Measurements from ENCODE around the gene P2RX5.
A peak's percentile ranks its signal among the peaks of the same experiment; 100 is the strongest.

The P2RX5 gene

DNA sequence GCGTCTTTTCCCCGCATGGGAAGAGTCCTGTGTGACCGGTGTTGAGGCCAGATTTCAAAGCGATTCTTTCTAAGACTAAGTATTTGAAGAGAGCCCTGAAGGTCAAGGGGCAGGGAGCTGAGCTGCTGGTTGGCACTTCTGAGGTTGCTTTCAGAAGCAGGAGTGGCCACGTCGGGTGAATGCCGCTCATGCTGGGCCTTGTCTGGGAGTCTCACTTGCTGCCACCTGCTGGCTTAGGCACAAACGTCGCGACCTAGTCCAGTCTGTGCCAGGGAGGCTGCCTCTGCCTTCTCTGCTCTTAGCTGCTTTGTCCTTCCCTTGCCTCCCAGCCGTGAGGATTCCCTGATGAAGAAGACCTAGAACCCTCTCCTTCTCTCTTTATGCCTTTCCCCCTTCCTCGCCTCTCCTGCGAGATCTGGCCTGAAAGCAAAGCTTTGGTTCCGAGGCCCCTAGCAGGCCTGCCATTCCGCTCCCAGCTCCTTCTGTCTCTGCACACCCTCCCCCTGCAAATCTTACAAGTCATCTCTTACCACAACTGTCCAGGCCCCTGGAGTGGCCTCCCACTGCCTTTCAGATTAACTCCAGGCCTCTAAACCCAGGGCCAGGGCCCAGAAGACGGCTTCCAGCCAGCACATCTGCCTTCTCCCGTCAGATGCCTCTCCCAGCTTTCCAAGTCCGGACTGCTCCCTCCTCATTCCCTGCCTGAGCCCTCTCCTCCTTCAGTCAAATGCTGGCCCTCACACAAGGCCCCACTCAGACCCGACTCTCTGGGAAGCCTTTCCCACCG lies 48.0 kb downstream of the P2RX5 start:
- H3K36me3 ChIP-seq (ENCODE audit: control insufficient read depth in 2 of 2, insufficient read depth in 1 of 2, low read length in 2 of 2) = peaks cover 6 to 38% of the 10 kb centered on the region in 2 experiments; a peak in 2 of 3 replicates
- H3K4me1 ChIP-seq (ENCODE audit: control insufficient read depth, insufficient read depth, low read length) = no peaks in the 10 kb centered on the region
- H3K27ac ChIP-seq (ENCODE audit: extremely low read depth, low read depth, low read length) = no peak overlapping the region
- no peaks in the 10 kb centered on the region for H3K9me3 ChIP-seq (ENCODE audit: control insufficient read depth, insufficient read depth, low read depth, low read length)
- TF ChIP-seq ZNF341 (tag by site-specific recombination; IDR thresholded peaks at IDR 0.05; ENCODE audit: low read depth) = peak; percentile 63; the same call in 1 of the 2 replicates
- no peak for TF ChIP-seq MZF1 (tag by site-specific recombination; IDR thresholded peaks at IDR 0.05; ENCODE audit: borderline replicate concordance)
- TF ChIP-seq ZNF654 (tag by site-specific recombination; IDR thresholded peaks at IDR 0.05; ENCODE audit: low read depth) = peak; percentile 16; the same call in 1 of the 2 replicates
- TF ChIP-seq, protein P1, sequence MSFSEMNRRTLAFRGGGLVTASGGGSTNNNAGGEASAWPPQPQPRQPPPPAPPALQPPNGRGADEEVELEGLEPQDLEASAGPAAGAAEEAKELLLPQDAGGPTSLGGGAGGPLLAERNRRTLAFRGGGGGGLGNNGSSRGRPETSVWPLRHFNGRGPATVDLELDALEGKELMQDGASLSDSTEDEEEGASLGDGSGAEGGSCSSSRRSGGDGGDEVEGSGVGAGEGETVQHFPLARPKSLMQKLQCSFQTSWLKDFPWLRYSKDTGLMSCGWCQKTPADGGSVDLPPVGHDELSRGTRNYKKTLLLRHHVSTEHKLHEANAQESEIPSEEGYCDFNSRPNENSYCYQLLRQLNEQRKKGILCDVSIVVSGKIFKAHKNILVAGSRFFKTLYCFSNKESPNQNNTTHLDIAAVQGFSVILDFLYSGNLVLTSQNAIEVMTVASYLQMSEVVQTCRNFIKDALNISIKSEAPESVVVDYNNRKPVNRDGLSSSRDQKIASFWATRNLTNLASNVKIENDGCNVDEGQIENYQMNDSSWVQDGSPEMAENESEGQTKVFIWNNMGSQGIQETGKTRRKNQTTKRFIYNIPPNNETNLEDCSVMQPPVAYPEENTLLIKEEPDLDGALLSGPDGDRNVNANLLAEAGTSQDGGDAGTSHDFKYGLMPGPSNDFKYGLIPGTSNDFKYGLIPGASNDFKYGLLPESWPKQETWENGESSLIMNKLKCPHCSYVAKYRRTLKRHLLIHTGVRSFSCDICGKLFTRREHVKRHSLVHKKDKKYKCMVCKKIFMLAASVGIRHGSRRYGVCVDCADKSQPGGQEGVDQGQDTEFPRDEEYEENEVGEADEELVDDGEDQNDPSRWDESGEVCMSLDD (tag by site-specific recombination; IDR thresholded peaks at IDR 0.05) = no peak
- TF ChIP-seq, protein P2, sequence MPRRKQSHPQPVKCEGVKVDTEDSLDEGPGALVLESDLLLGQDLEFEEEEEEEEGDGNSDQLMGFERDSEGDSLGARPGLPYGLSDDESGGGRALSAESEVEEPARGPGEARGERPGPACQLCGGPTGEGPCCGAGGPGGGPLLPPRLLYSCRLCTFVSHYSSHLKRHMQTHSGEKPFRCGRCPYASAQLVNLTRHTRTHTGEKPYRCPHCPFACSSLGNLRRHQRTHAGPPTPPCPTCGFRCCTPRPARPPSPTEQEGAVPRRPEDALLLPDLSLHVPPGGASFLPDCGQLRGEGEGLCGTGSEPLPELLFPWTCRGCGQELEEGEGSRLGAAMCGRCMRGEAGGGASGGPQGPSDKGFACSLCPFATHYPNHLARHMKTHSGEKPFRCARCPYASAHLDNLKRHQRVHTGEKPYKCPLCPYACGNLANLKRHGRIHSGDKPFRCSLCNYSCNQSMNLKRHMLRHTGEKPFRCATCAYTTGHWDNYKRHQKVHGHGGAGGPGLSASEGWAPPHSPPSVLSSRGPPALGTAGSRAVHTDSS (tag by site-specific recombination; IDR thresholded peaks at IDR 0.05) = no peak
- TF ChIP-seq, protein P3, sequence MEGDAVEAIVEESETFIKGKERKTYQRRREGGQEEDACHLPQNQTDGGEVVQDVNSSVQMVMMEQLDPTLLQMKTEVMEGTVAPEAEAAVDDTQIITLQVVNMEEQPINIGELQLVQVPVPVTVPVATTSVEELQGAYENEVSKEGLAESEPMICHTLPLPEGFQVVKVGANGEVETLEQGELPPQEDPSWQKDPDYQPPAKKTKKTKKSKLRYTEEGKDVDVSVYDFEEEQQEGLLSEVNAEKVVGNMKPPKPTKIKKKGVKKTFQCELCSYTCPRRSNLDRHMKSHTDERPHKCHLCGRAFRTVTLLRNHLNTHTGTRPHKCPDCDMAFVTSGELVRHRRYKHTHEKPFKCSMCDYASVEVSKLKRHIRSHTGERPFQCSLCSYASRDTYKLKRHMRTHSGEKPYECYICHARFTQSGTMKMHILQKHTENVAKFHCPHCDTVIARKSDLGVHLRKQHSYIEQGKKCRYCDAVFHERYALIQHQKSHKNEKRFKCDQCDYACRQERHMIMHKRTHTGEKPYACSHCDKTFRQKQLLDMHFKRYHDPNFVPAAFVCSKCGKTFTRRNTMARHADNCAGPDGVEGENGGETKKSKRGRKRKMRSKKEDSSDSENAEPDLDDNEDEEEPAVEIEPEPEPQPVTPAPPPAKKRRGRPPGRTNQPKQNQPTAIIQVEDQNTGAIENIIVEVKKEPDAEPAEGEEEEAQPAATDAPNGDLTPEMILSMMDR (tag by site-specific recombination; IDR thresholded peaks at IDR 0.05) = peak; percentile 78
- H3K4me3 ChIP-seq (ENCODE audit: low read depth, low read length) = no peak overlapping the region
- ChIA-PET POLR2A (interaction anchor here (0.8 to 5.8 kb wide), 2 partner anchors 12 to 20 kb away, joined by 3 to 33 read pairs; partner anchors contain the start of genes CTNS, SHPK and TAX1BP3), CTCF (interaction anchor here (0.7 to 3.2 kb wide), 16 partner anchors 9 to 834 kb away, joined by 3 to 30 read pairs (median 4); partner anchors contain the start of genes CTNS and SHPK)

DNA sequence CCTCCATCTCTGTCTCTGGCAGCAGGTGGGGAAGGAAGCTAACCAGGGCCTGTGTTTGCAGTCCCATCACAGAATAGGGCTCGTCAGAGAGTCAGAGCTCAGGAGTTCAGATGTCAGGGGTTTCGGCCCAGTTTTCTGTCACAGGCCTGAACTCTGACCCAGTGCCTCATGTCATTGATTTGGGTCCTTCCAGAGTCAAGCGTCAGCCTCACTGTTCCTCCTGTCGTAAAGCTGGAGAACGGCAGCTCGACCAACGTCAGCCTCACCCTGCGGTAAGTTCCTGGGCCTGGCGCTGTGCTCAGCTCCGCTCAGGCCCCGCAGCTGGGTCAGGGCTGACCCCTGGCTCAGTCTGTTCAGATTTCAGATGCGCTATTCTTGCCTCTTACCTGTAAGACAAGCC lies 48.7 kb downstream of the P2RX5 start:
- no peaks in the 10 kb centered on the region for H3K9me3 ChIP-seq (ENCODE audit: control insufficient read depth, insufficient read depth, low read depth, low read length)
- H3K27ac ChIP-seq (ENCODE audit: extremely low read depth, low read depth, low read length) = no peak overlapping the region
- H3K4me3 ChIP-seq (ENCODE audit: low read depth, low read length) = no peak overlapping the region
- CTCF ChIA-PET = interaction anchor here (0.6 to 3.2 kb wide), 11 partner anchors 8 to 822 kb away, joined by 3 to 30 read pairs (median 4); partner anchors contain the start of genes CTNS and SHPK
- peaks cover 6 to 41% of the 10 kb centered on the region in 2 experiments; a peak in 2 of 3 replicates for H3K36me3 ChIP-seq (ENCODE audit: control insufficient read depth in 2 of 2, insufficient read depth in 1 of 2, low read length in 2 of 2)
- POLR2A ChIA-PET = interaction anchor here (0.8 to 5.8 kb wide), 2 partner anchors 11 to 21 kb away, joined by 3 to 33 read pairs; partner anchors contain the start of genes CTNS, SHPK and TAX1BP3
- H3K4me1 ChIP-seq (ENCODE audit: control insufficient read depth, insufficient read depth, low read length) = no peaks in the 10 kb centered on the region
- TF ChIP-seq ZNF248 (tag by site-specific recombination; IDR thresholded peaks at IDR 0.05) (no peak), ZNF473 (tag by site-specific recombination; IDR thresholded peaks at IDR 0.05) (no peak), ZNF23 (tag by site-specific recombination; IDR thresholded peaks at IDR 0.05; ENCODE audit: borderline replicate concordance) (no peak), ZFP37 (tag by site-specific recombination; IDR thresholded peaks at IDR 0.05) (no peak), SP7 (tag by site-specific recombination; IDR thresholded peaks at IDR 0.05) (no peak), ZNF585B (tag by site-specific recombination; IDR thresholded peaks at IDR 0.05) (no peak), ZNF660 (tag by site-specific recombination; IDR thresholded peaks at IDR 0.05) (no peak)
- TF ChIP-seq, protein P4, sequence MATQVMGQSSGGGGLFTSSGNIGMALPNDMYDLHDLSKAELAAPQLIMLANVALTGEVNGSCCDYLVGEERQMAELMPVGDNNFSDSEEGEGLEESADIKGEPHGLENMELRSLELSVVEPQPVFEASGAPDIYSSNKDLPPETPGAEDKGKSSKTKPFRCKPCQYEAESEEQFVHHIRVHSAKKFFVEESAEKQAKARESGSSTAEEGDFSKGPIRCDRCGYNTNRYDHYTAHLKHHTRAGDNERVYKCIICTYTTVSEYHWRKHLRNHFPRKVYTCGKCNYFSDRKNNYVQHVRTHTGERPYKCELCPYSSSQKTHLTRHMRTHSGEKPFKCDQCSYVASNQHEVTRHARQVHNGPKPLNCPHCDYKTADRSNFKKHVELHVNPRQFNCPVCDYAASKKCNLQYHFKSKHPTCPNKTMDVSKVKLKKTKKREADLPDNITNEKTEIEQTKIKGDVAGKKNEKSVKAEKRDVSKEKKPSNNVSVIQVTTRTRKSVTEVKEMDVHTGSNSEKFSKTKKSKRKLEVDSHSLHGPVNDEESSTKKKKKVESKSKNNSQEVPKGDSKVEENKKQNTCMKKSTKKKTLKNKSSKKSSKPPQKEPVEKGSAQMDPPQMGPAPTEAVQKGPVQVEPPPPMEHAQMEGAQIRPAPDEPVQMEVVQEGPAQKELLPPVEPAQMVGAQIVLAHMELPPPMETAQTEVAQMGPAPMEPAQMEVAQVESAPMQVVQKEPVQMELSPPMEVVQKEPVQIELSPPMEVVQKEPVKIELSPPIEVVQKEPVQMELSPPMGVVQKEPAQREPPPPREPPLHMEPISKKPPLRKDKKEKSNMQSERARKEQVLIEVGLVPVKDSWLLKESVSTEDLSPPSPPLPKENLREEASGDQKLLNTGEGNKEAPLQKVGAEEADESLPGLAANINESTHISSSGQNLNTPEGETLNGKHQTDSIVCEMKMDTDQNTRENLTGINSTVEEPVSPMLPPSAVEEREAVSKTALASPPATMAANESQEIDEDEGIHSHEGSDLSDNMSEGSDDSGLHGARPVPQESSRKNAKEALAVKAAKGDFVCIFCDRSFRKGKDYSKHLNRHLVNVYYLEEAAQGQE (tag by site-specific recombination; IDR thresholded peaks at IDR 0.05) = no peak
- TF ChIP-seq, protein P5, sequence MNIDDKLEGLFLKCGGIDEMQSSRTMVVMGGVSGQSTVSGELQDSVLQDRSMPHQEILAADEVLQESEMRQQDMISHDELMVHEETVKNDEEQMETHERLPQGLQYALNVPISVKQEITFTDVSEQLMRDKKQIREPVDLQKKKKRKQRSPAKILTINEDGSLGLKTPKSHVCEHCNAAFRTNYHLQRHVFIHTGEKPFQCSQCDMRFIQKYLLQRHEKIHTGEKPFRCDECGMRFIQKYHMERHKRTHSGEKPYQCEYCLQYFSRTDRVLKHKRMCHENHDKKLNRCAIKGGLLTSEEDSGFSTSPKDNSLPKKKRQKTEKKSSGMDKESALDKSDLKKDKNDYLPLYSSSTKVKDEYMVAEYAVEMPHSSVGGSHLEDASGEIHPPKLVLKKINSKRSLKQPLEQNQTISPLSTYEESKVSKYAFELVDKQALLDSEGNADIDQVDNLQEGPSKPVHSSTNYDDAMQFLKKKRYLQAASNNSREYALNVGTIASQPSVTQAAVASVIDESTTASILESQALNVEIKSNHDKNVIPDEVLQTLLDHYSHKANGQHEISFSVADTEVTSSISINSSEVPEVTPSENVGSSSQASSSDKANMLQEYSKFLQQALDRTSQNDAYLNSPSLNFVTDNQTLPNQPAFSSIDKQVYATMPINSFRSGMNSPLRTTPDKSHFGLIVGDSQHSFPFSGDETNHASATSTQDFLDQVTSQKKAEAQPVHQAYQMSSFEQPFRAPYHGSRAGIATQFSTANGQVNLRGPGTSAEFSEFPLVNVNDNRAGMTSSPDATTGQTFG (tag by site-specific recombination; IDR thresholded peaks at IDR 0.05; ENCODE audit: borderline replicate concordance) = no peak
- TF ChIP-seq, protein P6, sequence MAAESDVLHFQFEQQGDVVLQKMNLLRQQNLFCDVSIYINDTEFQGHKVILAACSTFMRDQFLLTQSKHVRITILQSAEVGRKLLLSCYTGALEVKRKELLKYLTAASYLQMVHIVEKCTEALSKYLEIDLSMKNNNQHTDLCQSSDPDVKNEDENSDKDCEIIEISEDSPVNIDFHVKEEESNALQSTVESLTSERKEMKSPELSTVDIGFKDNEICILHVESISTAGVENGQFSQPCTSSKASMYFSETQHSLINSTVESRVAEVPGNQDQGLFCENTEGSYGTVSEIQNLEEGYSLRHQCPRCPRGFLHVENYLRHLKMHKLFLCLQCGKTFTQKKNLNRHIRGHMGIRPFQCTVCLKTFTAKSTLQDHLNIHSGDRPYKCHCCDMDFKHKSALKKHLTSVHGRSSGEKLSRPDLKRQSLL (tag by site-specific recombination; IDR thresholded peaks at IDR 0.05) = no peak
- TF ChIP-seq, protein P7, sequence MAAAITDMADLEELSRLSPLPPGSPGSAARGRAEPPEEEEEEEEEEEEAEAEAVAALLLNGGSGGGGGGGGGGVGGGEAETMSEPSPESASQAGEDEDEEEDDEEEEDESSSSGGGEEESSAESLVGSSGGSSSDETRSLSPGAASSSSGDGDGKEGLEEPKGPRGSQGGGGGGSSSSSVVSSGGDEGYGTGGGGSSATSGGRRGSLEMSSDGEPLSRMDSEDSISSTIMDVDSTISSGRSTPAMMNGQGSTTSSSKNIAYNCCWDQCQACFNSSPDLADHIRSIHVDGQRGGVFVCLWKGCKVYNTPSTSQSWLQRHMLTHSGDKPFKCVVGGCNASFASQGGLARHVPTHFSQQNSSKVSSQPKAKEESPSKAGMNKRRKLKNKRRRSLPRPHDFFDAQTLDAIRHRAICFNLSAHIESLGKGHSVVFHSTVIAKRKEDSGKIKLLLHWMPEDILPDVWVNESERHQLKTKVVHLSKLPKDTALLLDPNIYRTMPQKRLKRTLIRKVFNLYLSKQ (tag by site-specific recombination; IDR thresholded peaks at IDR 0.05; ENCODE audit: borderline replicate concordance) = no peak

All from HEK293 (cell line).